CD4-positive, CD25-positive, alpha-beta regulatory T cell (primary cell): ENCODE measurements around the gene FAM72A. TPM values are rescaled to one million over a fixed set of nuclear protein-coding genes. Genes with fewer than 3 reads are reported as not detected.
A peak's percentile ranks its signal among the peaks of the same experiment; 100 is the strongest.
"Not testable (repeated sequence)": the region's sequence is repeated elsewhere in the genome, so short reads cannot be mapped to it uniquely, and the experiment has no call there.

Experiments
- ATAC-seq, 2 donors: fragments of 150-1000 bp; cut with Tn5 transposase; one replicate each; pipeline ENCODE4 v1.10.0; 2021; ENCODE audit warnings: low read depth in 2 of 2, moderate number of reproducible peaks in 2 of 2, moderate library complexity in 1 of 2
- DNase-seq, 3 donors: peaks; one replicate each; pipeline versions ENCODE4 v3.0.0 to v3.0.0-alpha.2; 2012 to 2022; ENCODE audit warnings: mixed read lengths in 1 of 3
- H3K27ac ChIP-seq: one replicate; pipeline ENCODE4 v1.7.0; 2013; ENCODE audit warnings: mild to moderate bottlenecking, low read length; ENCODE audit not compliant: insufficient read depth, poor library complexity, severe bottlenecking
- H3K27me3 ChIP-seq: one replicate; pipeline ENCODE4 v1.7.0; 2013; ENCODE audit warnings: low read length; ENCODE audit not compliant: control insufficient read depth, insufficient read depth
- H3K36me3 ChIP-seq: one replicate; pipeline ENCODE4 v1.7.0; 2013; ENCODE audit warnings: mild to moderate bottlenecking, low read length, moderate library complexity; ENCODE audit not compliant: control insufficient read depth, insufficient read depth
- H3K4me1 ChIP-seq: 2 replicates; pipeline ENCODE4 v1.7.0; 2013; ENCODE audit warnings: mild to moderate bottlenecking, low read length; ENCODE audit not compliant: insufficient read depth, control insufficient read depth, poor library complexity, severe bottlenecking
- H3K4me3 ChIP-seq: one replicate; pipeline ENCODE4 v1.7.0; 2013; ENCODE audit warnings: low read depth, mild to moderate bottlenecking, low read length, moderate library complexity
- H3K9me3 ChIP-seq, 2 experiments: 1 replicate in 1 of 2; 2 replicates in 1 of 2; pipeline ENCODE4 v1.7.0; 2013; ENCODE audit warnings: low read length in 2 of 2, mild to moderate bottlenecking in 1 of 2, moderate library complexity in 1 of 2; ENCODE audit not compliant: control insufficient read depth in 2 of 2
- H3K27ac Mint-ChIP-seq, 3 donors: one replicate each; pipeline ENCODE4 v1.8.0; 2020 to 2022; ENCODE audit warnings: mild to moderate bottlenecking in 3 of 3, mixed read lengths in 3 of 3, moderate library complexity in 2 of 3
- H3K27me3 Mint-ChIP-seq: one replicate; pipeline ENCODE4 v1.8.0; 2022; ENCODE audit warnings: mild to moderate bottlenecking, mixed read lengths
- H3K36me3 Mint-ChIP-seq: one replicate; pipeline ENCODE4 v1.8.0; 2020; ENCODE audit warnings: mixed read lengths
- H3K4me1 Mint-ChIP-seq, 4 donors: one replicate each; pipeline ENCODE4 v1.8.0; 2020 to 2022; ENCODE audit warnings: mixed read lengths in 4 of 4, mild to moderate bottlenecking in 1 of 4
- H3K4me3 Mint-ChIP-seq, 4 donors: one replicate each; pipeline ENCODE4 v1.8.0; 2020 to 2022; ENCODE audit warnings: mild to moderate bottlenecking in 4 of 4, mixed read lengths in 4 of 4, moderate library complexity in 3 of 4
- H3K9me3 Mint-ChIP-seq, 7 donors: one replicate each; pipeline ENCODE4 v1.8.0; 2020 to 2022; ENCODE audit warnings: mixed read lengths in 7 of 7, mild to moderate bottlenecking in 3 of 7, moderate library complexity in 2 of 7
- polyA plus RNA-seq, 4 donors: library from polyadenylated mRNA; unstranded; fragments of 300-500 nt; fragmentation: Illumina TruSeq; gene quantifications; one replicate each; pipeline ENCODE4 v1.2.3, GENCODE V29; 2021
- total RNA-seq: library from RNA; stranded (reverse); gene quantifications from one replicate; pipeline ENCODE4 v1.2.3, GENCODE V29; 2022

Gene FAM72A
- total RNA-seq, result 3.6 TPM
- polyA plus RNA-seq, result 1 to 10 TPM in 3 of 4 donors, under 1 TPM in 1; 0.59 to 3.4 (median 1.7) TPM

DNA sequence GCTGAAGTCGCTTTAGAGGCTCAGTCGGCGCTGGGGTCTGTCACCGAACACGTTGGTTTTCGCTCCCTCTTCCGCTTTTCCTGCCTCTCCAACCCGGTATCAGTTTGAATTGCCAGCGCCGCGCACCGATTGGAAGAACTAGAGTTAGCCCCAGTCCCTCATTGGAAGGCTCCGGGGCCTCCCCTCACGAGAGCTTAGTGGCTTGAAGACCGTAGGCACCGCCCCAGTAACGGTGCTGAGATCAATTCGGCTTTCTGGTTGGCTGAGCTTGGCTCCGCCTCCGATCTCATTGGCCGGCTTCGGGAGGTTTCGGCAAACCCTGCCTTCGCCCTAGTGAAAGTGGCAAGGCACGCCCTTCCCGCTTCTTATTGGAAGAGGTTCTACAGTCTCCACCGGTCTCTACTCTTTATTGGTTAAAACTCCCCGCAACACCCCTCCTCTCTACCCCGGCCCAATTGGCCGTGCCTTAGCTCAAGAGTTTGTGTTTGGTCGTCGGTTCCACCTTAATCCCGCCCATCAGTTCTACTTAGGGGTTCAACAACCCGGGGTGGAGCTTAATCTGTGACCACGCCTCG, at the start of gene FAM72A:
FAM72A (minus strand) TSS at position 51 of the 575 bp plus-strand sequence. CDS start 814 bp downstream, outside the sequence.
- Mint-ChIP-seq H3K27ac (peak within 1 kb of the TSS in 1 of 3 donors; percentile 48), H3K4me3 (peak within 1 kb of the TSS; percentile 81 to 90 (median 86))
- ATAC-seq (peak; percentile 87 to 89), DNase-seq (peak; percentile 96 to 99 (median 99))
- not testable (repeated sequence) for H3K4me1 ChIP-seq, H3K36me3 ChIP-seq, H3K36me3 Mint-ChIP-seq, H3K9me3 Mint-ChIP-seq, H3K9me3 ChIP-seq, H3K27me3 Mint-ChIP-seq, H3K27me3 ChIP-seq, H3K4me1 Mint-ChIP-seq, H3K4me3 ChIP-seq
- peak within 1 kb of the TSS; percentile 51 for H3K27ac ChIP-seq

DNA sequence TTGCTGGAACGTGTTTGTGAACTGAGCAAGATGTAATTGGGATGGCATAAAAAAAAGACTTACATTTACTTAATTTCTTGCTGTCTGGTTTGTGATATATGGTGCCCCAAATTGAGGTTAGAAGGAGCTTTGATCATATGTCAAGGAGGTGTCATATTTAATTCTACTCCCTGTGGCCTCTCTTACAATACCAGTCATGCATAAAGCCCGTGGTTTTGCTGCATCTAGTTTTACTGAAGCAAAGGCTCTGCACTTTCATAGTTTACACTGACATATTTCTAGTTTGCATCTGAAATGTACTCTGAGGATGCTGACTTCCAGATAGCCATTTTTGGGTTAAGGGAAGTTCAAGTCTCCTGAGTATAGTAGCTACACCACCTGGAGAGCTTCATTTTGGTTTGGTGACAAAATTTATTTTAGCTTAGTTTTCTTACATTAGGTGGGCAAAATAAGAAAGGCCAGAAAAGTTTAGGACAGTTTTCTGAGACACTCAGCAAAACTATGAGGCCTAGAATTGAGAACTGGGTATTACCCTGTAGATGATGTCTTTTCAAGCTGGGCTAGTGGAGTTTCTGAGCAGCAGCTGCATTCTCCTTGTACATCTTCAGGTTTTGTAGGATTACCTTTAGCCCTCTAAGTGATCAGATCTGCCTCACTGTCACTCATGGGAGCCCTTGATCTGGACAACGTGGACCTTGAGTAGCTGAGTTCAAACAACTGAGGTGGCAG, 48.5 kb upstream of the FAM72A start:
- H3K9me3 Mint-ChIP-seq, H3K36me3 ChIP-seq, ATAC-seq: not testable (repeated sequence)

DNA sequence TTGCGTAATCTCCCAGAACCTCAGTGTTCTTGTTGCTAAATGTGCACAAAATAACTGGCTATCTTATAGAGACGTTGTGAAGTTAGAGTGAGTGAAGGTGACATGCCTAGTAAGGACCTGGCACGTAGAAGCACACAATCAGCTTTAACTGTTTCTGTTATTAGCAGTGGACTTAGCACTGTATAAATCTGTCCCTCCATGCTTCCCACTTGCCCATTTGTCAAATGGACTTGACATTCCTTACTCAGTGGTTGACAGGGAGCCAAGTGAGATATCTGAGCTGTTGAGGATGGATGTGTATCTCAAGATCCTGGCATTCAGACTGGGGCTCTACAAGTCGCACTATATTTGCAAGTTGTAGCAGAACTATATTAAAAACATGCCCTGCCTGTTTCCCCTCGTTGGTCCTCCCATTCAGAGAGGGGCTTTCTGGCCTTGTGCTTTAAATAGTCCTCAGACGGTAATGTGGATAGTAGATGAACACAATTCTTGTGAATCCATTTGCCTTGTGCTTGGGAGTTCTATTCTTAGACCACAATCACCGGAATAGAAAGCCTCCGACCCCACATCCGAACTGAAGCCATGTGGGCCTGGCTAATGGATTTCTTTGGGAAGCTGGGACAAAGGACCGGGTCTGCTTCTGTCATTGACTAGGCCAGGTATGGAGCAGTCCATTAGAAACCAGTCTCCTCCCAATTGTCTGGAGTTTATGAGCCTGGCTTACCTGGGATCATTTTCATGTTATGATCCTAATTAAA, 43.7 kb upstream of the FAM72A start:
- H3K27me3 ChIP-seq, H3K27me3 Mint-ChIP-seq, H3K27ac Mint-ChIP-seq, H3K27ac ChIP-seq, H3K36me3 Mint-ChIP-seq, H3K9me3 Mint-ChIP-seq, H3K4me3 Mint-ChIP-seq, ATAC-seq, H3K4me3 ChIP-seq, H3K36me3 ChIP-seq, H3K4me1 Mint-ChIP-seq, DNase-seq, H3K4me1 ChIP-seq, H3K9me3 ChIP-seq: not testable (repeated sequence)

More for the DNA sequence above, 48.5 kb upstream of the FAM72A start:
- not testable (repeated sequence) for H3K27me3 ChIP-seq, H3K4me1 ChIP-seq, H3K27me3 Mint-ChIP-seq, H3K27ac ChIP-seq, H3K4me3 ChIP-seq, H3K9me3 ChIP-seq, H3K4me3 Mint-ChIP-seq, H3K4me1 Mint-ChIP-seq, DNase-seq, H3K27ac Mint-ChIP-seq, H3K36me3 Mint-ChIP-seq

DNA sequence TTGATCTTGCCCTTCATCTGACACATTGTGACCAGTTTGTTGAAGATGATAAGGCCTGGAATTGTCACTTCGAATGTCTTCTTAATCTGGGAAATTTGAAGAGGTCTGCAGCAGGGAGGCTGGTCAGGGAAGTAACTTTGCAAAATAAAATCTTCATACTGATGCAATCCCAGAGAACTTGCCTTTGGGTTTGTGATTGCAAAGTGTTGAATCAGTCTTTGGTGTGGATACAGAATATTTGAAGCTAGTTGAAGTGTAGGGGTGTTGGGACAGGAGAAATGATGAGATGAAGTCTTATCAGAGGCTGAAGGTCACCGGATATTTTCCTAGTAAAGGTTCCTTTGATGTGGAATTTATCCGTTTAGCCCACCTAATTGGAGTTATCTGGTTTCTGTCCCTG, 42.8 kb upstream of the FAM72A start:
- H3K9me3 ChIP-seq, H3K27me3 Mint-ChIP-seq, H3K27me3 ChIP-seq, H3K4me3 ChIP-seq, H3K4me1 Mint-ChIP-seq, H3K9me3 Mint-ChIP-seq, H3K27ac Mint-ChIP-seq, ATAC-seq, H3K36me3 Mint-ChIP-seq, H3K4me3 Mint-ChIP-seq, DNase-seq, H3K36me3 ChIP-seq, H3K4me1 ChIP-seq, H3K27ac ChIP-seq: not testable (repeated sequence)

DNA sequence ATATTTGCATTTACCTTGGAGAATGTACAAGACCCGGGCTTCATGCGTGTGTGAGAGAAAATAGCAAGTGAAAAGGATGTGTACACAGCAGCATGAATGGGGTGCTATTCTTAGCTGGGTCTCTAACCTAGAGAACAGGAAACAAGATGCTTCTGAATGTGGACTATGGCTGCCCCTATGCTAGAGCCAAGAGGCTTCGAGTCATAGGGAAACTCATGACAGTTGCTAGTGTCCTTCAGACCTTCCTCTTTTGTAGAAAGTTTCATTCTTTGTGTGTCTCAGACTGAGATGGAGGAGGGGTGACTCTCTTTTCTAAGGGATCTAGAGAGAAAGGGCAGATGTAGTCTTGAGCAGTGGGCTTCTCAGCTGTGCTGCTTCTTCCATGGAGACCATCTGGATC, 40.7 kb upstream of the FAM72A start:
- DNase-seq (peak in 1 of 3 donors; percentile 35), ATAC-seq (peak; percentile 75 to 81)
- H3K9me3 ChIP-seq, H3K9me3 Mint-ChIP-seq, H3K36me3 Mint-ChIP-seq, H3K4me3 Mint-ChIP-seq, H3K4me3 ChIP-seq, H3K27ac Mint-ChIP-seq, H3K4me1 Mint-ChIP-seq, H3K27me3 Mint-ChIP-seq, H3K4me1 ChIP-seq, H3K27me3 ChIP-seq, H3K36me3 ChIP-seq, H3K27ac ChIP-seq: not testable (repeated sequence)

DNA sequence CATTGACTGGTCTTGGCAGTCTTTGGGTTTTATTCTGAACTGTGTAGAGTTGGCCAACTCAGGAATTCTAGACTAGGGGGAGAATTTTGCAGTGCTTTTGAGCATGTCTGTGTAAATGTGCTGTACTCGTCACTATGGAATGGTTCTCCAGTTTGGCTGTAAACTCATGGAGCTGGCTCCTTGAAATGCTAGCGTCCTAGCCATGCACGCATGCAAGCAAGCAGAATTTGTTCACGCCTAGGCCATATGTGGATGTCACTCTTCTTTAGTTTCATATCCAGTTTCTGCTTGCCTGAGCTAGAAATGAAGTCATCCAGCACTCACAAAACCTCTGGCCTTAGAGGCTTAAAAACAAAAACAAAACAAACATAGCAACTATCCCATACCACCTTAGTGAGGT, 37.6 kb upstream of the FAM72A start:
- not testable (repeated sequence) for H3K4me3 ChIP-seq, H3K9me3 ChIP-seq, H3K4me1 ChIP-seq, H3K36me3 ChIP-seq, H3K4me3 Mint-ChIP-seq, H3K27ac Mint-ChIP-seq, H3K4me1 Mint-ChIP-seq, H3K27me3 ChIP-seq, H3K9me3 Mint-ChIP-seq, DNase-seq, H3K27me3 Mint-ChIP-seq, H3K36me3 Mint-ChIP-seq, H3K27ac ChIP-seq
- peak in 1 of 2 donors; percentile 16 for ATAC-seq

DNA sequence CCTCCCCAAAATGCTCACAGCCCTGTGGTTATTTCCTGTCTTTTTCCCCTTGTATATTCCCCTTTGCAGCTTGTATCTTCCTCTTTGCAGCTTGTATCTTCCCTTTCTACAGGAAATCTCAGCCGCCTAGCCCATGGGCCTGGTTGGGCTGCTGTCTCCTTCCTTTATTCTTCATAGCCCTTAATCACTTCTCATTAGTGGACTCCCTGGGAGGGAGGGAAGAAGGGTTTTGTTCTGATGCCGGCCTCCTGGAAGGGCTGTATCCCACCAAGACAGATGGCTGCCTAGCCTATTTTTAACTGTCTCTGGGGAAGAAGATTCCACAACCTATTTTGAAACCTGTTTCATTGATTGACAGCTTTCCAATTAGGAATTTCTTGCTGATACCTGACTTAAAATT, 32.6 kb upstream of the FAM72A start:
- H3K27me3 ChIP-seq, H3K9me3 Mint-ChIP-seq, ATAC-seq, H3K4me1 ChIP-seq, H3K36me3 ChIP-seq, H3K27me3 Mint-ChIP-seq, H3K27ac ChIP-seq, H3K36me3 Mint-ChIP-seq, H3K9me3 ChIP-seq, H3K4me3 ChIP-seq, H3K27ac Mint-ChIP-seq, DNase-seq, H3K4me1 Mint-ChIP-seq, H3K4me3 Mint-ChIP-seq: not testable (repeated sequence)
